ENCODE data around the gene SUPT3H. TPM values are rescaled to one million over a fixed set of nuclear protein-coding genes. Genes with fewer than 3 reads are reported as not detected.

Gene SUPT3H
- total RNA-seq, 6 experiments from 2014 or later = 0.95 to 2.8 (median 2.0) TPM

GRCh38 chr6:44976677-44977641 lies 400.8 kb downstream of the SUPT3H start:
- TF ChIP-seq CTCF (IDR thresholded peaks at IDR 0.05) (no peak), POLR2A (IDR thresholded peaks at IDR 0.05) (no peak)
- ATAC-seq (no peak), DNase-seq (no peak)
- intact Hi-C loops (cut with DNase I) = no loop called here
- no peaks in the 10 kb centered on the region for H3K36me3 ChIP-seq
- no peaks in the 10 kb centered on the region for H3K4me1 ChIP-seq
- H3K9me3 ChIP-seq = no peaks in the 10 kb centered on the region
- H3K4me3 ChIP-seq = no peak overlapping the region
- no peaks in the 10 kb centered on the region for H3K27me3 ChIP-seq
- no peak overlapping the region for H3K27ac ChIP-seq

DNA sequence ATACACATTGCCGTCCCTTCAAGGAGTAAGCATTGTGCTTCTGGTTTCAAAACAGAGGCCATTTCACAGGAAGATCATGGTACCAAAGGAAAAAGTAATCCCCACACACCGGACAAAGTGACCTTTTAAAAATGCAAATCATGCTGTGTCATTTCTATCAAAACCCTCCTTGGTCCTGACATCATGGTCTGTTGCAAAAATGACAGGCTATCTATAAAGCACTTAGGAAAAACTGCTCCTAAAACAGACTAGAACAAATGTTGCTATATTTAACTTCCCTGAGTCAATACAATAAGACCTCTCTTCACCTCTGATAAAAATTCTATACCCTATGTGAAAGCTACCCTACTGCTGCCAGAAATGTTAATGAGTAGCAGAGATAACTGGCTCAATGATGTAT lies 403.2 kb downstream of the SUPT3H start:
- TF ChIP-seq CTCF (IDR thresholded peaks at IDR 0.05) (no peak), POLR2A (IDR thresholded peaks at IDR 0.05) (no peak)
- no peaks in the 10 kb centered on the region for H3K9me3 ChIP-seq
- intact Hi-C loops (cut with DNase I) = no loop called here
- no peaks in the 10 kb centered on the region for H3K4me1 ChIP-seq
- no peak overlapping the region for H3K4me3 ChIP-seq
- DNase-seq = no peak
- H3K36me3 ChIP-seq = no peaks in the 10 kb centered on the region
- 38% methylated on average over 2 of the region's 2 CpGs for WGBS (ENCODE audit: insufficient coverage, low coverage, low lambda C conversion rate, missing lambda C conversion rate)
- no peaks in the 10 kb centered on the region for H3K27me3 ChIP-seq
- ATAC-seq = no peak
- H3K27ac ChIP-seq = no peak overlapping the region

GRCh38 chr6:44972709-44973108 lies 405.0 kb downstream of the SUPT3H start:
- Histone ChIP-seq H3K9me3 (no peaks in the 10 kb centered on the region), H3K36me3 (no peaks in the 10 kb centered on the region), H3K4me3 (no peak overlapping the region), H3K4me1 (no peaks in the 10 kb centered on the region), H3K27ac (no peak overlapping the region), H3K27me3 (no peaks in the 10 kb centered on the region)
- ATAC-seq (no peak), DNase-seq (no peak)
- 100% methylated on average over 3 of the region's 3 CpGs for WGBS (ENCODE audit: insufficient coverage, low coverage, low lambda C conversion rate, missing lambda C conversion rate)
- TF ChIP-seq POLR2A (IDR thresholded peaks at IDR 0.05) (no peak), CTCF (IDR thresholded peaks at IDR 0.05) (no peak)
- intact Hi-C loops (cut with DNase I) = no loop called here

- Histone ChIP-seq H3K4me1 (no peaks in the 10 kb centered on the region), H3K4me3 (no peak overlapping the region), H3K27ac (no peak overlapping the region), H3K27me3 (no peaks in the 10 kb centered on the region), H3K9me3 (no peaks in the 10 kb centered on the region), H3K36me3 (no peaks in the 10 kb centered on the region)
- intact Hi-C loops (cut with DNase I) = no loop called here
- ATAC-seq (no peak), DNase-seq (no peak)
- WGBS (ENCODE audit: insufficient coverage, low coverage, low lambda C conversion rate, missing lambda C conversion rate) = 70% methylated on average over 4 of the region's 4 CpGs
- TF ChIP-seq POLR2A (IDR thresholded peaks at IDR 0.05) (no peak), CTCF (IDR thresholded peaks at IDR 0.05) (no peak)
Observed at GRCh38 chr6:44969446-44970185, 408.1 kb downstream of the SUPT3H start.

All from right lobe of liver (tissue), 6 donors.